IPS-NIHi7 (cell line): ENCODE results near the gene CEMIP.
"Not testable (repeated sequence)": the region's sequence is repeated elsewhere in the genome, so short reads cannot be mapped to it uniquely, and the experiment has no call there.

Source experiments
- DNase-seq: peaks from one replicate; pipeline ENCODE4 v3.0.0; 2012; ENCODE audit warnings: mixed read lengths; ENCODE audit errors: extremely low spot score

CEMIP gene

GRCh38 chr15:80760960-80761359 lies 18.2 kb upstream of the CEMIP start:
- no peak for DNase-seq

- no peak for DNase-seq
Measured at GRCh38 chr15:80761754-80762153, 17.4 kb upstream of the CEMIP start.

- not testable (repeated sequence) for DNase-seq
Measured at GRCh38 chr15:80763235-80763634, 15.9 kb upstream of the CEMIP start.

GRCh38 chr15:80764535-80764934 lies 14.6 kb upstream of the CEMIP start:
- no peak for DNase-seq

- DNase-seq: no peak
Measured at GRCh38 chr15:80766275-80766674, 12.9 kb upstream of the CEMIP start.

- DNase-seq: no peak
Measured at GRCh38 chr15:80768158-80768557, 11.0 kb upstream of the CEMIP start.

- no peak for DNase-seq
Measured at GRCh38 chr15:80769153-80769828, 9.9 kb upstream of the CEMIP start.

- DNase-seq: no peak
Measured at GRCh38 chr15:80769829-80770705, 9.1 kb upstream of the CEMIP start.

- DNase-seq: no peak
Measured at GRCh38 chr15:80773122-80773551, 6.0 kb upstream of the CEMIP start.

GRCh38 chr15:80773792-80774352 lies 5.3 kb upstream of the CEMIP start:
- DNase-seq: no peak

- DNase-seq: no peak
Measured at GRCh38 chr15:80774486-80774885, 4.7 kb upstream of the CEMIP start.

GRCh38 chr15:80775338-80775737 lies 3.8 kb upstream of the CEMIP start:
- DNase-seq: no peak

GRCh38 chr15:80776420-80777045 lies 2.6 kb upstream of the CEMIP start:
- DNase-seq: peak; percentile 78

GRCh38 chr15:80777137-80777536 lies 2.0 kb upstream of the CEMIP start:
- DNase-seq: no peak

GRCh38 chr15:80777826-80778620 lies 1.1 kb upstream of the CEMIP start:
- DNase-seq: no peak

- no peak for DNase-seq
Measured at GRCh38 chr15:80778621-80778963, 578 bp upstream of the CEMIP start.

GRCh38 chr15:80779658-80780415 lies 667 bp downstream of the CEMIP start:
- peak; percentile 57 for DNase-seq

- peak; percentile 91 for DNase-seq
Measured at GRCh38 chr15:80780416-80781221, 1.4 kb downstream of the CEMIP start.

GRCh38 chr15:80783260-80783659 lies 4.1 kb downstream of the CEMIP start:
- no peak for DNase-seq

GRCh38 chr15:80785335-80785734 lies 6.2 kb downstream of the CEMIP start:
- no peak for DNase-seq
